HG02610 (cell line): Measurements from ENCODE around the gene DCDC1.
A peak's percentile ranks its signal among the peaks of the same experiment; 100 is the strongest.
"Not testable (repeated sequence)": the region's sequence is repeated elsewhere in the genome, so short reads cannot be mapped to it uniquely, and the experiment has no call there.

Experiments used
- ATAC-seq: cut with Tn5 transposase; IDR thresholded peaks from one replicate; pipeline ENCODE4 v1.9.1; 2021; ENCODE audit warnings: mild to moderate bottlenecking, moderate library complexity; ENCODE audit not compliant: unreplicated experiment

DCDC1 gene

DNA sequence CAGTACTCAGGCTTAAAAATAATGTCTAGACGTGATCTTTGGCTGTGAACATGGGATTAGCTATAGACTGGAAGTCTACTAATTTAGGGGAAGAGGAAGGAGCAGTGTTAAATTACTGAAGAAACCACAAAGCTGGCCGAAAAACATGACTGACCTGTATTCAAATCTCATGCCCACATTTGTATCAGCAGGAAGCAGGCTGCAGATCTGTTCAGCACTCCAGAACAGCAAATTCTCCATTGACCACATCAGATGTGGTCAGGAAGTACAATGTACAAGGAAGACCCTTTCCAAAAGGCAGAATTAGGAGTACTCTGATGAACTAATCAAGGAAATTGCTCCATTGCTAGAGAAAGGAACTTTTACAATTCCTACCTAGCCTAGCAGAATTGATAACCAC is 31.7 kb downstream of the DCDC1 start:
- no peak for ATAC-seq

DNA sequence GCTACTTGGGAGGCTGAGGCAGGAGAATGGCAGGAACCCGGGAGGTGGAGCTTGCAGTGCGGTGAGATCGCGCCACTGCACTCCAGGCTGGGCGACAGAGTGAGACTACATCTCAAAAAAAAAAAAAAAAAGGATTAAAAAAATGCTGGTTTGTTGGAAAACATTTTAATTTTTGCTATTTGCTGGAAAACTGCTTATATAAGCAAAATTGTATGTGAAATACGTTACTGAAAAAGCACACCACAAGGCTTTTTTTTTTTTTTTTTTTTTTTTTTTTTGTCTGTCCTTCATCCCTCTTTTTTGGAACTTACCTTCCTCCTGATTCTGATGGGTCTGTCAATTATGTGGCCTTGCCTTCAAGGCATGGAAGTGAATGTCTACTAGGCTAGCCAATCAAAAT is 40.8 kb downstream of the DCDC1 start:
- ATAC-seq: no peak

DNA sequence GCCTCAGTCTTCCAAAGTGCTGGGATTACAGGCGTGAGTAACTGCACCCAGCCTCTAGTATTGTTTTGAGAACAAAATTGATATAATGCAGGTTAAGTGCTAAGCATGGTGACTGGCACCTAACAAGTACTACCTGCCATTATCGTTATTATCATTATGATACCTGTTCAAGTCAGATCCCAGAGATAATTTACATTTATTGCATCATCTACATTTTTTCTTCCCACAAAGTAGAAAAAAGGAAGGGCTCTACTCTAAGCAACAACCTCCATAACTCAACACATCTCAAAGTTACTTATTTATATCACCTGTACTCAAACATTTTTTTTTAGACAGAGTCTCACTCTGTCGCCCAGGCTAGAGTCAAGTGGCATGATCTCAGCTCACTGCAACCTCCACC is 42.1 kb downstream of the DCDC1 start:
- no peak for ATAC-seq

DNA sequence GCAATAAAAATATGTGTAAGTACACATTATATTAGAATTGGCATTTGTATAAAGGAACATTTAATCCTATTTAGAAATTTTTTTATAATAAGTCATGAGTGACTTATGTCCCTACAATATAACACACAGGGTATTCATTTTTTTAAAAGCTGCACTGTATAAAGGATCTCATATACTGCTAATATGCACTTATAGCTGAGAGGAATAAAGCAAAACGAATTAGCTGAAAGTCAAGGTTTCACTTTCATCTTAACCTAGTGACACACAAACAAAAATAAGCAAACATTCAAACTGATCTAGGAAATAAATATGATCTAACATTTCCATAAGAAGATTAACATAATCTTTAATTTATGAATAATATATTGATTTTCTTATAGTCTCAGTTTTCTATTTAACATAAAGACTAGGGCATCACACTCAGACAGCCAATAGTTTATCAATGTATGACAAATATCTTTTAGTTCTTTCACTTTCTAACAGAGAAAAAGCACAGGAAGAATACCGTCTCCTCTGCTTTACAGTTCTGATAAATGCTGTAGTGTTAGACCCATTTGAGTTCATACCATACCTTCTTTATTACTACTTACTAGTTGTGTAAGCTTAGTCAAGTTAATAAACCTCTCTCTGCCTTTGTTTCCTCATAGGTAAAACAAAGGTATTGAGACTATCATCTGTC is 42.9 kb downstream of the DCDC1 start:
- peak; percentile 81 for ATAC-seq

DNA sequence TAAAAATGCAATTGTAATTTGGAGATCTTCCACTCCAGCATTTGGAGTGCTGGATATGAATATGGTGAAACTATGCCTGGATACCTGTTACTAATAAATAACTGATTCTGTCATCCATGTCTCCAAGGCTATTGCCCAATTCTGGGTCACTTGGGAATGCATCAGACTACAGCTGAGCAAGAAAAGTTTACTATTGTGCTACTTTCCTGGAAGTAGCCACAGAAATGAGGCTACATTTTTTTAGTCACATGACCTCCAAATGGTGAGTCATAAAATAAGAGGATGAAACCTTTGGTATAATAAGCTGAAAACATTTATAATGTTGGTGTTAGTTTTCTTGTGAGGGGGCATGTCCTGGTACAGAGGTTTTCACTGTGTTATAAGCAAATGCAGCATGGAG is 44.4 kb downstream of the DCDC1 start:
- ATAC-seq: no peak

DNA sequence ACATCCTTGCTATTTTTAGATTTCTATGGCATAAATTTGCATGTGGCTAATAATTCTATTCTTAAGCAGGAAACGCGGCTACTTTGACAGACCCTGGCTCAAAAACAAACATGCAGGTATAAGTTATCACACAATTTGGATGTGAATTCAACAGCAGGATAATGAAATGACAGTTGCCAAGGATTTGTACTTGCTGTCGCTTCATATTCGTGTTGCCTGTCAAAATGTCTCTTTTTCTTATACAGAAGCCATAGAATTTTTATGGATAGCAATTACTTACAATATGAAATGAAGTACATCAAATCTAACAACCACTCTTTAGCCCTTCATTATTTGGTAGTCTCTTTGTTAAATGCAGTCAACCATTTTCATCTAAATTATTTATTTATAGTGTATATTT is 46.4 kb downstream of the DCDC1 start:
- no peak for ATAC-seq

DNA sequence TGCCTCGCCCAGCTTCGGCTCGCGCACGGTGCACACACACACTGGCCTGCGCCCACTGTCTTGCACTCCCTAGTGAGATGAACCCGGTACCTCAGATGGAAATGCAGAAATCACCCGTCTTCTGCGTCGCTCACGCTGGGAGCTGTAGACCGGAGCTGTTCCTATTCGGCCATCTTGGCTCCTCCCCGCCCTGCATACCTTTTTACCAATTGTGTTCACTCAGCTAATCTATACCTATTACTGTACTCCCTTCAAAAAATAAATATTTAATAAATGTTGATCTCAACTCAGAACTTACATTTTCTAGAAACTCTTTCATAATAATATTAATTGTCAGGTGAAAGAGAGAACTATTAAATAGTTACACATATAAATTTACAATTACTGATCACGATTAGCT is 48.0 kb downstream of the DCDC1 start:
- not testable (repeated sequence) for ATAC-seq

DNA sequence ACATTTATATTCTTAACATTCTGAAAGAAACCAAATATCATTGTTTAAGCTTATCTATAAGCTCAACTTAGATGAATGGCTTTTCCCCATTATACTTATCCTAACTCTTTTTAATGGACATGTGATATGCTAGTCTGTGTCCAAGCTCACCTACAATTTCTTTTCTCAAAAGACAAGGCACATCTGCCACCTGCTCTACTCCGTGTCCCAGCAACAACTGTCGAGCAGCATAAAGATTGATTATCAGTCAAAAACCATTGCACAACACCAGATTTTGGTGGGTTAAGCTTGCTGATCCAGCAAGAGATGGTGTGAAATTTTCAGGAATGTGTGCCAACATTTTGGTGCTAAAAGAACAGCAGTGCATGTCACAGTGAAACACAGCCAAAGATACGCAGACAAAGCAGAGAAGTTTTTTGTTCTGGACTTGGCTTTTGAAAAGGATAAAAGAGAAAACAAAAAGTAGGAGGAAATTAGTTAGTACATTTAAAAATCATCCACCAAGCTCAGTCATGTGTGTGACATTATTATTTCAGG is 65.8 kb downstream of the DCDC1 start:
- ATAC-seq: no peak

DNA sequence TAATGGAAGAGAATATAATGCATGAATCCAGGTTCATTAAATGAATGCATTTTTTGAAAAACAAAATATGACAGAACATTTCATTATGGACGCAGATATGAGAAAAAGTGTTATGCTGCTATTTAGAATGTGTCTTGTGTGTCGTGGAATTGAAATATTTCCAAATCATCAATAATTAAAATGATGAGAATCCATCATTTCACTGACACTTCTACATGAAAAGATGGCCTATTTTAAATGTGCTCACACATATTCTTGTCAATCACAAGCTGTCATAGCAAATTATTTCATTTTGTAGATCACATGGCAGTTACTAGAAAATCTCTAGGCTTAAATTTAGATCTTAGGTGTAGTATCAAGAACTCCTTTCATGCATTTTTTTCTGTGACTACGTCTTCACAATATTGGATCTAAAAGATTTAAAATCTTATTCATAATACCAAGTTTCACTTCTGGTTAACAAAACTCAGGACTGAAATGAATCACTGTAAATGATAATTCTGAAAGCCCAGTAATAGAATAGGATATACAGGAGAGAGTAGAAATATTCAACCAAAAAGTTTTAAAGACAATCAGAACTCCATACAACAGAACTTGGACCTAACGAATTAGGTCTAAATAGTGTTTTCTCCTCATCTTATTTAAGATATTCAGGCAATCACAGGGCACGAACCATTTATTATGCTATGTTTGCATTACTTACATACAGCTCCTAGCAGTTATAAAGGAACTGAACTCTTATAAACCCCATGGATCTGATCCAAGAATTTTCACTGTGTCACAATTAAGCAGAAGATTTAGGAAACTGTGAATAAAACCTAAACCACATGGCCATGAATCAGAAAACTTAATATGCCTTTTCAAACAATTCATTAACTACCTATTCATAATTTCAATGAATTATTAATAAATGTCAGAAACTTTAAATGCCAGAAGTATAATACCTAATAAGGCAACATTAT is 67.7 kb downstream of the DCDC1 start:
- ATAC-seq: no peak

DNA sequence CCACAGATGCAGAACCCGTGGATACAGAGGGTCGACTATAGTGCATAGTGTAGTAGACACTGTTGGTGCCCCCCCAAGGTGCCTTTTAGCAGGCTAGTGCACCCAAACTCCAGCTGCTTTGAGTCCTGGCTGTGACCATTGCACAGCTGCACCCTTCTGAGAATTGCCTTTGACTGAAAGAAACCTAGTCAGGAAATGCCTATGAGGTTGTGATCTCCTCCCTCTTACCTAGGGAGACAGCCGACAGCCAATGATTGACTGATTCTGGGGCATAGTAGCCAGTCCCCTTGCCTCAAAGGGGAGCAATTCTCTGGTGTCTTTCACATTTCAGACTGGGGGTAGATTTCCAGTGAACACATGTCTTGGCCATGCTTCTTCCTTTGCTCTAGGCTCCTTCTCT is 74.2 kb downstream of the DCDC1 start:
- ATAC-seq: no peak

DNA sequence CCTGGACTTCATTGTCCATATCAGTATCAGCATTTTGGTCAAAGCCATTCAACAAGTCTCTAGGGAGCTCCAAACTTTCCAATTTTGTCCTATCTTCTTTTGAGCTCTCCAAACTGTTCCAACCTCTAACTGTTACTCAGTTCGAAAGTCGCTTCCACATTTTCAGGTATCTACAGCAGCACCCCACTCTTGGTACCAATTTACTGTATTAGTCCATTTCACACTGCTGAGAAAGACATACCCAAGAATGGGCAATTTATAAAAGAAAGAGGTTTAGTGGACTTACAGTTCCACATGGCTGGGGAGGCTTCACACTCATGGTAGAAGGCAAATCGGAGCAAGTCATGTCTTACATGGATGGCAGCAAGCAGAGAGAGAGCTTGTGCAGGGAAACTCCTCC is 96.0 kb downstream of the DCDC1 start:
- ATAC-seq: not testable (repeated sequence)

DNA sequence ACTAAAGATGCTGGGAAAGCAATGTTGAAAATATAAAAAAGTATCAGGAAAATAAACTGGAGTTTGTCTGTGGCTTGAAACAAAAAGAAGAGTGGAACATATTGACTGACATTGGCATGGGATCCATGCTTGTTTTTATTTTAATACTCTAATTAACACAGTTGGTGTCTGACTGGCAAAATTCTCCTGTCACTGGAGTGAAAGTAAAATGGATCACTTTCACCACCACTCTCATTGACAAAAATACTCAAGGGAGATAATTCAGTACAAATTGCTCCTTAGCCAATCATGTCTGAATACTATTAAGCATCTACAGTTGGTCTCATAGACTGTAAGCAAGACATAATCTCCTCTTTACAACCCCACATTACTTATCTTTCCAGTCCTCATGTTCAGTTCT is 101.8 kb downstream of the DCDC1 start:
- no peak for ATAC-seq

DNA sequence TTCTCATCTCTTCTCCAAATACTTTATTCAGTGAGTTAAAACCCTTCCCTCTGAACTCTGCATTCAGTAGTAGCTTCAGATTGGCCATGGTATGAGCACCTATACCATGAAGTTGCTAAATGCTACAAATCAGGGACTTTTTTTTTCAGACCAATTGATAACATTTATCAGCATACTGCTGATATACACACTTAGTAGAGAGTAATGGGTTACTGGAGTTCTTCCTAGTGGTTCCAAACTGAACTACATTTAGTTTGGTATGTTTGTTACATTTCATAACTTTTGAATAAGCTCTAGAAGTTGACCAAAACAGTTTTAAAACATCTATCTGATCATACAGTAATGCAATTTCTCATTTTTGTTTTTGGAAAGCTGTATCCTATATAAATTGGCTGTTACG is 104.7 kb downstream of the DCDC1 start:
- no peak for ATAC-seq

DNA sequence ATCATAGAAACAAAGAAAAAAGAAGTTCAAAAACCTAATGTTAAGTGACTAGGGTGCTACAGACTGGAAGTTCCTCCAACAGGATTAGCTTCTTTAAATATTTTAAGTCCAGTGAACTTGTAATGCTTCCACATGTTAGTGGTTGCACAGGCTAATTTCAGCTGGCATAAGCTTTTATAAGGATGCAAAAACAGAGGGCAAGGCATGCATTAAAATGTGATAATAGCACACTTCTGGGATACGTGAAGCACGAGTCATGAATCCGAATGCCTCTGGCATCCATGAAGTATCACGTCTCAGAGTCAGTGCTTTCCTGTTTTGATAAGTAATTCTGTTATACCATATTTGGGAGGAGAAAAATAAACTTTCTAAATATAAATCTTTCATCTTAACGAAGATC is 106.8 kb downstream of the DCDC1 start:
- ATAC-seq: no peak

DNA sequence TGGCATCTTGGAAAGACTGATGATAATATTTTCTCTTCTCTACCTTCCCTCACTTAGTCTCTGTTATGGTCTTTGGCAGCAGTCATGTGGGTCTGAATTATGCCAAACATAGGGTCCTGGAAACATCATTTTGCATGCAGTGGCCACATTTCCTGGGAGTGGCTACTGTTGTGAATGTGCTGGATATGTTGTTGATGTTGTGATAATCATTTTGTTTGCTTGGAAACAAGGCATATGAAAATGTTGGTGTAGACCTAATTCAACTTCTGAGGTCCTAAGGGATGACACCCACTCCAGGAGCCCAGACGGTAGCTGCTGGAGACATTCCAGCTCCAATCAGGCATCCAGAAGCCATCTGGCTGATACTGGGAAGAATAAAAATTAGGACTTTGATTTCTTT is 109.7 kb downstream of the DCDC1 start:
- no peak for ATAC-seq

DNA sequence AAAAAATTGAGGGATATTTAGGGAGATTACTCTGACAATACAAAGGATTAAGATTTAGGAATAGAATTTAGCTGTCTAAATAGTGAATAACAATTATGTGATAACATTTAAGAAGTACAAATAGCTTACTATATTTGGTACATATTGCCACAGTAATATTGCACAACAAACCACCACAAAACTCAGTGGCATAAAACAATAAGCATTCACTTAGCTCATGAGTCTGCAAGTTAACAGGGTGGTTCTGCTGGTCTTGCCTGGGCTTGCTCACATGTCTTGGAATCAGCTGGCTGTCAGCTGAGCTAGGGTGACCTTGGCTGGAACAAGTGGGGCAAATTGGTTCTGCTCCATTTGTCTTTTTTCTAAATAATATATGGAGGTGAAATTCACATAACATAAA is 115.1 kb downstream of the DCDC1 start:
- no peak for ATAC-seq

DNA sequence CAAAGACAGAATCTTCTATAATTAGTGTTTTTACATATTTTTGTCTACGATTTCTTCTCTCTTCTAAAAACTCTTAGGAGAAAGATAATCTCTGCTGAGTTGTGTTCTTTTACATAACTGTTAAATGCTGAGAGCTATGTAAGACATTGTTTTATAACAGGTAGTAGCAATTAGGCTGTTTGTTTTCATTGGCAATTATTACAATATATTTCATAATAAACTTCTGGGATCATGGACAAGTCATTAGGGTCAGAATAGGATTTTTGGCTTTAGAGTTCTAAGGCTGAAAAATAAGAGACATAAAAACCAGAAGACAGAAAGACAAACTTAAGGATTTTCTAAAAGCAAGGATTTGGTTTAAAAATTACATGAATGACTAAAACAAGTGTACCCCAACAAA is 120.8 kb downstream of the DCDC1 start:
- ATAC-seq: no peak

DNA sequence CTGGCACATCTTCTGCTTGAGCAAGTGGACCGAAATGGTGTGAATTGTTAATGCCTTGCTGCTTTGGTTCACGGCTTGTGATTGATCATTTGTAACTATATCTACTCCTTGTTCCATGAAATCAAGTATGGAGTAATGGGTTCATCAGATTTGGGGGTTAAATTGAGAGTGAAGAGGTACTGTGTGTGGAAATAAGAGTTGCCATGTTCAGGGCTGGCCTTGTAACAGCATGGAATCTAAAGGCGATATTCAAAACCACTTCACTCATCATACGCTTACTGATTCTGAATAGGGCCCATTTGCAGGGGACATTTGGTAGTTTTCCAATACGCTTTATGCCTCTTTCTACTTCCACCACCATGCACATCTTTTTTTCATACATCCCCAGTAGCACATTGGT is 122.2 kb downstream of the DCDC1 start:
- no peak for ATAC-seq

DNA sequence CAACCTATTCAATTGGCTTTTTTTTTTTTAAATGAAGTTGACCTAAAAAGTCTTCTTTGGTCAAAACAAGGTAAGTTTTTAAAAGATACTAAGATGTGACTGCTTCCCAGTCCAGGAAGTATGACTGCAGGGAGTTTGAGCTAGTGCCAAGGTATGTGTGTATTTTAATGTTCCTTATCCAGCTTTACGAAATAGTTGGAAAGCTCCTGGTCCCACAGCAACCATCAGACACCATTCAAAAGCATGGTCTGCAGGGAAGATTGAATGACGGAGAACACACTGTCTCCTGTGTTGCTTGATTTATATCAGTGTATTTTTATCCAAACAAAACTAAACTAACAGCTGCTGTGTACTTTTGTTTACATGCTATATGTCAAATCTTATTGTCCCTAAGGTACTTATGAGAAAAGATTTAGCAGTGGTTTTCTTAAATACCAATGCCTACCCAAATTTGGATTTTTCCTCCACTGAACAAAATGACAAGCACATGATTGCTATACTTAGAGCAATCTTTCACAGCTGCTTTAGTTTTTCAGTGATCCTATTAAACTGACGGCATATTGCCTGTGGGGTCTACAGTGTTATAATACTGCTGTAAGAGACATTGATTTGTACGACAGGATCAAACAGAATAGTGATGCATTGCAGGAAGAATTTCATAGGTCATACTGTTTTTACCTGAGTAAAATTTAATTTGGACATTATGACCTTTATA is 122.9 kb downstream of the DCDC1 start:
- no peak for ATAC-seq

DNA sequence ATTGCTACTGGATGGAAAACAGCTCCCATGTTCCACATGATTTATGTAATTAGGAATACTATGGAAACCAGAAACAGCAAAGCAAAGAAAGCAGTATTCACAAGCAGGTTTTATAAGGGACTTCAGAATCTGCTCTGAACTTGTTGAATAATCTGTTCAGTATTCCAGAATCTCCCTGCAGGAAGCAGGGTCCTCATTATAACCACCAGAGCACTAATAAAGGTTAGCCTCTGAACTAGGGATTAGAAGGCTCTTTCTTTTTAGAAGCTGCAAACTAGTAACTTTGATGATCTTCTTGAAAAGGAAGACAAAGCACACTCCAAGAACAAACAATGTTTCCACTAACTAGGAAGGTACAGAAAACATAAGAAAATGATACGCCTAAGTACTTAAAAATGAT is 125.8 kb downstream of the DCDC1 start:
- ATAC-seq: no peak

DNA sequence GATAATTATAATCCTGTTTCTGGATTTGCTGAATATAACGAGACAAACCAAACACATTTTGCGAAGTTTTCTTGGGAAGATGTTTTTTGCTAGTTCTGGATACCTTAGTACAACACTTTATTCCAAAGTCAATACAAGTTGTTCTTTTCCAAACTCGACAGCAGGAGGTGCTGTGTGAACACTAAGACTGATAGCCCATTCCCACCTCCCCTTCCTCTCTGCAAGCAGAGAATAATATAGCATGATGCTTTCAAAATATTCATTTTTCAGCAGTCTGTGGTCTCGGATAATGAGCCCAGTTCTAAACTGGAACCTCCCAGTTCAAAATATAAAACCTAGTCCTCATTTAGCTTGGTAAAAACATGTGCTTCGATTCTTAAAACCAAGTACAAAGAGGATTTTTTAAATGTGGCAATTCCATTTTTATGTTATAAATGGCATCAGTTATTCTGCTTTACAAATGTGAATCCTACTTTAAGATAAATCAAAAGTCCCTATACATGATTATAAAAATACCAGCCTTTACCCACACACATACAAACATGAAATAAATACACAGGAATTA is 129.1 kb downstream of the DCDC1 start:
- ATAC-seq: peak; percentile 49
